GM12801 (cell line): Measurements from ENCODE around the gene LARP4.

ENCODE experiments used
- TF ChIP-seq, protein P1 (sequence below): IDR thresholded peaks from one replicate; pipeline ENCODE4 v1.5.1; 2011; ENCODE audit warnings: control low read depth; ENCODE audit not compliant: insufficient read length; ENCODE audit errors: extremely low read depth

Gene LARP4

DNA sequence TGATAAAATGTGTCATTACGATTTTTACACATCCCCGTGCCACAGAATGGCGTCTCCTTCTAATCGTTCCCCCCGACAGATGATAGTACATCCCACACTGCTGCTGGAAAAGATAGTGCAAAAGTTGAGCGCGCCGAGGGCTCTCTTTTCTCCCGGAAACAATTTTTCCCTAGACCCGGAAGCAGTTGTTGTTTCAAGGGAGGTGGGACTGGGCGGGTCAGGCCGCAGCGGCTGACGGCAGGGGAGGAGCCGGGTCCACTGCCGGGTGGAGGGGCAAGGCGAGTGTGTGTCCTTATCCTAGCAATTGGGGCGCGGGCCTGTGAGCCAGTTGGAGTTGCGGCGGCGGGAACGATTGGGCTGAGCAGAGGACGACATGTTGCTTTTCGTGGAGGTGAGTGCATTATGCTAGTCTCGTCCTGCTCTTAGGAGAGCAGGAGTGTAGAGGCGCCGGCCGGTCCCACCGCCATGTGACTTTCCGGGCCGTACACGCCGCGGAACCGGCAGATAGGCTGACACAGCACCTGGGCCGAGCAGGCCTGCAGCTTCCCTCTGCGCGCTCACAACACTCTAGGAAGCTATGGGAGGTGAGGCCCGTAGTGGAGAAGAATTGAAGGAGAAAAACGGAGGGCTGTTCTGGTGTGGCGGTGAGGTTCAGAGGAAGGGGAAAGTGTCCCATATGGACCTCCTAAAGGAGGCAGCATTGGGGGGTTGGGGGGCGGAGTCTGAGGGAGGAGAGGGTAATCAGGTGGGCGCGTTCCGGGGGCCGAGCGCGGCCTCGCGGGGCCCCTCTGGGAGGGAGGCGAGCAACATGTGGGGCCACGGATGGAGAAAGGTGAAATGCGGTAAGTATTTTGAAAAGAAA is at the start of gene LARP4:
TSS of gene LARP4 (plus strand) at position 248 of the 862 bp plus-strand sequence. CDS start at position 374, 126 bp downstream.
- TF ChIP-seq, protein P1, sequence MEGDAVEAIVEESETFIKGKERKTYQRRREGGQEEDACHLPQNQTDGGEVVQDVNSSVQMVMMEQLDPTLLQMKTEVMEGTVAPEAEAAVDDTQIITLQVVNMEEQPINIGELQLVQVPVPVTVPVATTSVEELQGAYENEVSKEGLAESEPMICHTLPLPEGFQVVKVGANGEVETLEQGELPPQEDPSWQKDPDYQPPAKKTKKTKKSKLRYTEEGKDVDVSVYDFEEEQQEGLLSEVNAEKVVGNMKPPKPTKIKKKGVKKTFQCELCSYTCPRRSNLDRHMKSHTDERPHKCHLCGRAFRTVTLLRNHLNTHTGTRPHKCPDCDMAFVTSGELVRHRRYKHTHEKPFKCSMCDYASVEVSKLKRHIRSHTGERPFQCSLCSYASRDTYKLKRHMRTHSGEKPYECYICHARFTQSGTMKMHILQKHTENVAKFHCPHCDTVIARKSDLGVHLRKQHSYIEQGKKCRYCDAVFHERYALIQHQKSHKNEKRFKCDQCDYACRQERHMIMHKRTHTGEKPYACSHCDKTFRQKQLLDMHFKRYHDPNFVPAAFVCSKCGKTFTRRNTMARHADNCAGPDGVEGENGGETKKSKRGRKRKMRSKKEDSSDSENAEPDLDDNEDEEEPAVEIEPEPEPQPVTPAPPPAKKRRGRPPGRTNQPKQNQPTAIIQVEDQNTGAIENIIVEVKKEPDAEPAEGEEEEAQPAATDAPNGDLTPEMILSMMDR = no peak

DNA sequence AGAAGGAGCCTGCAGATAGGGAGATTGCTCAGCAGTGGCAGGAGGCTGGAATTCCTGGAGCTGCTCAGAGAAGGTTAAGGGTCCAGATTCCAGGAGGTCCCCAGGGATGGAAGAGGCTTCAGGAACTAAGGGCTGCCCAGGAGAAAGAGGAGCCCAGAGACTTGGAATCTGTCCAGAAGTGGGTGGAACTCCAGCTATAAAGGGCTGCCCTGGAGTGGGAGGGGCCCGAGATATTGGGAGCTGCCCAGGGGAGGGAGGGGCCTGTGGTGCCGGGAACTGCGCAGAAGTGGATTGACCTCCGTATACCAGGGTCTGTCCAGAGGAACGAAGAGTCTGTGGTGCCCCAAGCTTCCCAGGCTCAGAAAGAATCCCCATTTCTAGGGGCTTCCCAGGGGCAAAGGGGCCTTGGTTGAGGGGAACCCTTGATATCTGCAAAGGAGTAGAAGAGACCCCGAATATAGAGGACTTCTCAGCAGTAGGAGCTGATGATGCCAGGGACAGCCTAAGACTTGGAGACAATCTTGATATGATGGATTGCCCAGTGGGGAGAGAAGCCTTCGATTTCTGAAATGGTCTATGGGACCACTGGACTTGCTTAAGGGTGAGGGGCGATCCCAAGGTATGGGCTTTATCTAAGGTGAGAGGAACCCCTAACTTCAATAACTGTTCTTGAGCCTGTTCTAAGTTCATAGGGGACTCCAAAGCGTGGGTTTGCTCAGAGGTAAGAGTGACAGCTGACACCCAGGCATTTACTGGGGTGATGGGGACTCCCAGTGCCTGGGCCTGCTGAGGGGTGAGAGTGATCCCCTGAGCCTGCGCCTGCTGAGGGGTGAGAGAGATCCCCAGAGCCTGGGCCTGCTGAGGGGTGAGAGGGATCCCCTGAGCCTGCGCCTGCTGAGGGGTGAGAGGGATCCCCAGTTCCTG is 49.3 kb upstream of the LARP4 start:
- TF ChIP-seq, protein P1 = no peak

- TF ChIP-seq, protein P1 = no peak
Observed at GRCh38 chr12:50353404-50353803, 47.3 kb upstream of the LARP4 start.

DNA sequence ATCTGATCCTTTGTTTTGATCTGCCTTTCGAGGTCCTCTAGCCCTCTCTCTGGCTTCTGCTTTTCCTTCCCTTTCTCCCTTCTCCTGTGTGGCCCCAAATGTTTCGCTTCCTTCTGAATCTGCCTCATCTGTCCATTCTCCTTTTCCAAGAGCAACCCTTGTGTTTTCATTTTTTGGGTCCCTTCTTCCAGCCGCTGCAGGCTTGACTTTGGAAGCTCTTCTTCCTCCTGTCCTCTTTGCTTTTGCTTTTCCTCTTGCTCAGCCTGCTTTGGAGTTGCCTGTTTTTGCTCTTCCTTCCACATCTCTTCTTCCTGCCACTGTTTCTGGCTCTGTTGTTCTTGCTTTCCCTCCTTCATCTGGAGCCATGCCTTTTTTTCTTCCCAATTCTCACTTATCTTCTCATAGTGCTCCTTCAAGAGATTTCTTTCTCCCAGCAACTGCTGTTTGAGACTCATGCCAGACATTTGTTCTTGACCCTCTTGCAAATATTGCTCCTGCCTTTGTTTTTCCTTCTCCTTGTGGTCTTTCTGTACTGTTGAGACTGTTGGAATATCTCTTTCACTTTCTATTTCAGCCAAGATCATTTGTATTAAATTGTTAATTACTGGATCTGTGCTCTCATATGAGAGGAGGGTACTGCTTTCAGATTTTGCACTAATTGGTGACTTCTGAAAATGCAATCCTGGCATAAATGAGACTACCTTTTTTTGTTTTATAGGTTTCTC is 46.7 kb upstream of the LARP4 start:
- TF ChIP-seq, protein P1 = no peak

DNA sequence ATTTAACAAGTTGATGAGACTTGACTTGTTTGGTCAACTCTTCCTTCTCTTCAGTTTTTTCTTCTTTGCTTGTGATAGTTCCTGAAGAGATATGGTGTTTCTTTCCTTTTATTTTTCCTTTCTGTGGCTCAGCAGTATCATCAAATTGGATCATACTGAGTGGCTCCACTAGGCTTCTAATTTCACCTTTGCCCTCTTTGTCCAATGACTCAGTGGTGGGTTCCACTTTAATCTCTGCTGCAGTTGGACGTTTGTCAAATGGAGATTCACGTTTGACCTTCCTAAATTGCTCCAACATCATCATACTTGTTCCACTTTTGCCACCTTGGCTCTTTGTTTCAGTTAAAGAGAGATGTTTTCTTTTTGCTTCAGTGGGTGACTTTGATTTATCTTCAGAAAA is 45.8 kb upstream of the LARP4 start:
- TF ChIP-seq, protein P1 = no peak

- TF ChIP-seq, protein P1 = no peak
Observed at GRCh38 chr12:50355365-50355764, 45.3 kb upstream of the LARP4 start.
